Nephron progenitor cell (in vitro differentiated cells): ENCODE measurements around the gene MACROD2.

Experiments used
- DNase-seq: peaks from one replicate; pipeline ENCODE4 v3.0.0; 2021
- H3K27ac Mint-ChIP-seq: 2 replicates; pipeline ENCODE4 v1.8.0; 2021; ENCODE audit warnings: mild to moderate bottlenecking, moderate library complexity, mixed read lengths
- H3K27me3 Mint-ChIP-seq: 2 replicates; pipeline ENCODE4 v1.8.0; 2021; ENCODE audit warnings: mild to moderate bottlenecking, low read depth, mixed read lengths; ENCODE audit not compliant: poor library complexity
- H3K36me3 Mint-ChIP-seq: 2 replicates; pipeline ENCODE4 v1.8.0; 2021; ENCODE audit warnings: low read depth, mixed read lengths
- H3K4me1 Mint-ChIP-seq: 2 replicates; pipeline ENCODE4 v1.8.0; 2021; ENCODE audit warnings: mixed read lengths
- H3K4me3 Mint-ChIP-seq: 2 replicates; pipeline ENCODE4 v1.8.0; 2021; ENCODE audit warnings: mild to moderate bottlenecking, moderate library complexity, mixed read lengths
- H3K9me3 Mint-ChIP-seq: 2 replicates; pipeline ENCODE4 v1.8.0; 2021; ENCODE audit warnings: mild to moderate bottlenecking, moderate library complexity, mixed read lengths
- TF ChIP-seq, protein P1 (sequence below): fragments of 200-600 bp; sonication (generic); IDR thresholded peaks from 2 replicates; pipeline ENCODE4 v1.5.0; 2021; ENCODE audit warnings: antibody characterized with exemption

The MACROD2 gene

DNA sequence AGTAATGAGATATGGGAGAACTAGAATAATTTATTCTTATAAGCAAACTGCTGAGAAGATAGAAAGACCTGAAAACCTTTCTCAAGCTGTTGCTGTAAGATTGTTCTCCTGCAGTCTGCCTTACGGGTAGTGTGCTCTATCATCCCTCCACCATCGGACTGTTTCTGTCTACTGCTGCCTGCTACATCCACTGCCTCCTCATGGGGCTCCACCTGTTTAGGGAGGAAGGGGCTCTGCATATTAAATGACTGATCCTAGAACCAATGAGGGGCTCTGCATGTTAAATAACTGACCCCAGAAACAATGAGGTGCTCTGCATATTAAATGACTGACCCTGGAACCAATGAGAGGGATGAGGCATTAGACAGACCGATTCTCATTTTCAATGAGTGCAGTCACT is 1923.3 kb downstream of the MACROD2 start:
- H3K27ac Mint-ChIP-seq, result no peak overlapping the region
- H3K27me3 Mint-ChIP-seq, result peaks cover 5% of the 10 kb centered on the region
- H3K4me1 Mint-ChIP-seq, result no peaks in the 10 kb centered on the region
- TF ChIP-seq, protein P1, sequence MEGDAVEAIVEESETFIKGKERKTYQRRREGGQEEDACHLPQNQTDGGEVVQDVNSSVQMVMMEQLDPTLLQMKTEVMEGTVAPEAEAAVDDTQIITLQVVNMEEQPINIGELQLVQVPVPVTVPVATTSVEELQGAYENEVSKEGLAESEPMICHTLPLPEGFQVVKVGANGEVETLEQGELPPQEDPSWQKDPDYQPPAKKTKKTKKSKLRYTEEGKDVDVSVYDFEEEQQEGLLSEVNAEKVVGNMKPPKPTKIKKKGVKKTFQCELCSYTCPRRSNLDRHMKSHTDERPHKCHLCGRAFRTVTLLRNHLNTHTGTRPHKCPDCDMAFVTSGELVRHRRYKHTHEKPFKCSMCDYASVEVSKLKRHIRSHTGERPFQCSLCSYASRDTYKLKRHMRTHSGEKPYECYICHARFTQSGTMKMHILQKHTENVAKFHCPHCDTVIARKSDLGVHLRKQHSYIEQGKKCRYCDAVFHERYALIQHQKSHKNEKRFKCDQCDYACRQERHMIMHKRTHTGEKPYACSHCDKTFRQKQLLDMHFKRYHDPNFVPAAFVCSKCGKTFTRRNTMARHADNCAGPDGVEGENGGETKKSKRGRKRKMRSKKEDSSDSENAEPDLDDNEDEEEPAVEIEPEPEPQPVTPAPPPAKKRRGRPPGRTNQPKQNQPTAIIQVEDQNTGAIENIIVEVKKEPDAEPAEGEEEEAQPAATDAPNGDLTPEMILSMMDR, result no peak
- H3K9me3 Mint-ChIP-seq, result no peaks in the 10 kb centered on the region
- no peak for DNase-seq
- no peak overlapping the region for H3K4me3 Mint-ChIP-seq
- no peaks in the 10 kb centered on the region for H3K36me3 Mint-ChIP-seq

DNA sequence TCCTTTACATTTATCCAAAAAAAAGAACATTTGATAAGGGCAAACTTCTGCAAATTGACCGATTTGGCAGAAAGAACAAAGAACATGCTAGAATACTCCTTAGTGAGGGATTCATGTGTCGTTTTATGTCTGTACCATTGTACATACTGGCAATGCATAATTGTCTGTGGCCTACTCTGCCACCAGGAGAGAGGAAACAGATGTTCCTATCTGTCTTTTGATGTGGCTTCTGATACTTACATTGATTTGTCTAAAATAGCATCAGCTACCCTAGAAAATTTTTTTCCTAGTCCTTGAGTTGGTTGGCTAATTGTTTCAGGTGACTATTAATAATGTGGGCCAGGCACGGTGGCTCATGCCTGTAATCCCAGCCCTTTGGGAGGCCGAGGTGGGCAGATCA is 1923.8 kb downstream of the MACROD2 start:
- no peak overlapping the region for H3K27ac Mint-ChIP-seq
- H3K36me3 Mint-ChIP-seq, result no peaks in the 10 kb centered on the region
- no peak for DNase-seq
- H3K4me3 Mint-ChIP-seq, result no peak overlapping the region
- H3K9me3 Mint-ChIP-seq, result no peaks in the 10 kb centered on the region
- TF ChIP-seq, protein P1, result no peak
- H3K4me1 Mint-ChIP-seq, result no peaks in the 10 kb centered on the region
- H3K27me3 Mint-ChIP-seq, result peaks cover 5% of the 10 kb centered on the region

DNA sequence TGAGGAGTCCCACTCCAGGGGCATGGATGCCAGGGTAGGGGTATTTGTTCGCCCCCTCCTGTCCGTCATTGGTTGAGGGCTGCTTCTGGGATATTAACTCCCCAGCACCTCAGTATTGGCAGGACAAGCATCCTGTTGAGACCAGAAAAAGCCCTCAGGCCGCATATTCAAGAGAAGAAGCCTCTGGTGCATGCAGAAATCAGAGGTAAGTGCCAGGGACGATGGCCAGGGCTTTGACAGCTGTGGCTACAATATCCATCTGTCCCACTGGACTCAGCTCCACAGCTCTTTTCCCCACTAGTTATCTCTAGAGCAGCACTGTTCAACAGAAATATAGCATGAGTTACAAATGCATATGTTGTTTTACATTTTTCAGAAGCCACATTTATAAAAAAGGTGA is 1926.6 kb downstream of the MACROD2 start:
- peaks cover 9% of the 10 kb centered on the region for H3K27me3 Mint-ChIP-seq
- H3K4me1 Mint-ChIP-seq, result no peaks in the 10 kb centered on the region
- H3K4me3 Mint-ChIP-seq, result no peak overlapping the region
- no peak for DNase-seq
- H3K9me3 Mint-ChIP-seq, result no peaks in the 10 kb centered on the region
- H3K36me3 Mint-ChIP-seq, result no peaks in the 10 kb centered on the region
- TF ChIP-seq, protein P1, result no peak
- H3K27ac Mint-ChIP-seq, result no peak overlapping the region

DNA sequence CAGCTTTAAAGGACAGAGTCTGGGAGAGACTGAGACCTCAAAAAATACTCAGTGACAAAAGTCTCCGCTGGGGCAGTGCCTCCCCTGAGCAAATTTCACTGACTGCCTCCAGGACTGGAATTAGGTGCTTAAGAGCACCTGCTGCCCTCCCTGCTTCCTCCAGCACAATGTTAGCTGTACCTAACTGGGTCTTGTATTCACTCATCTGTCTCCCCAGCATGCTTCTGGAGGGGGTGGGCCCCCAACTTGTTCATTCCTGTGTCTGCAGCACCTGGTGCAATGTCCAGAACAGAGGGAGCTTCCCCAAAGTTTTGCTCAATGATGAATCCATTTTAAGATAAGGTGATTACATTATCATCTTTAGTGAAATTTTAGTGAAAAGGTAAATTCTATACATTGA is 1927.2 kb downstream of the MACROD2 start:
- TF ChIP-seq, protein P1, result no peak
- no peak for DNase-seq
- no peaks in the 10 kb centered on the region for H3K9me3 Mint-ChIP-seq
- H3K4me1 Mint-ChIP-seq, result no peaks in the 10 kb centered on the region
- no peak overlapping the region for H3K27ac Mint-ChIP-seq
- no peaks in the 10 kb centered on the region for H3K36me3 Mint-ChIP-seq
- H3K27me3 Mint-ChIP-seq, result peaks cover 9% of the 10 kb centered on the region
- no peak overlapping the region for H3K4me3 Mint-ChIP-seq

DNA sequence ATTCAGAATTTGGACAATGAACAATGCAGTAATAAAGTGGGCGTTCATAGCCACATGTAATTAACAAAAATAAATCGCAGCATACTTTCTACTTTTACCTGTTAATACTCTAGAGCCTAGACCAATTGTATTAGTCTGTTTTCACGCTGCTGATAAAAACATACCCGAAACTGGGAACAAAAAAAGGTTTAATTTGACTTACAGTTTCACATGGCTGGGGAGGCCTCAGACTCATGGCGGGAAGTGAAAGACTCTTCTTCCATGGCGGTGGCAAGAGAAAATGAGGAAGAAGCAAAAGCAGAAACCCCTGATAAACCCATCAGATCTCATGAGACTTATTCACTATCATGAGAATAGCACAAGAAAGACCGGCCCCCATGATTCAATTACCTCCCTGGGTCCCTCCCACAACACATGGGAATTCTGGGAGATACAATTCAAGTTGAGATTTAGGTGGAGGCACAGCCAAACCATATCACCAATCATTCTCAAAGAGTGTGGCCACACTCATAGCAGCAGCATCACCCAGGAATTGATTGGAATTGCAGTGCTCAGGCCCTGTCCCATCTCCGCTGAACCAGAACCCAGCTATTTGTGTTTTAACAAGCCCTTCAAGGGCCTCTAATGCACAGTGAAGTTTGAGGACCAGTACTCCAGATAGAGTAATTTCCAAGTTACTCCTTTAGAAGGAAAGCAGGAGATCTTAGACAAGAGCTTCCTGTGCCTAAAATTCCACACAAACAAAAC is 1927.9 kb downstream of the MACROD2 start:
- H3K9me3 Mint-ChIP-seq, result no peaks in the 10 kb centered on the region

More for the DNA sequence above, 1927.9 kb downstream of the MACROD2 start:
- no peaks in the 10 kb centered on the region for H3K36me3 Mint-ChIP-seq
- H3K4me1 Mint-ChIP-seq, result no peaks in the 10 kb centered on the region
- H3K4me3 Mint-ChIP-seq, result no peak overlapping the region
- H3K27me3 Mint-ChIP-seq, result peaks cover 9% of the 10 kb centered on the region
- TF ChIP-seq, protein P1, result no peak
- H3K27ac Mint-ChIP-seq, result no peak overlapping the region
- DNase-seq, result no peak
